GM10266 (cell line): ENCODE results near the gene PYCARD.

Source experiments
- DNase-seq: peaks from one replicate; pipeline ENCODE4 v3.0.0; 2012; ENCODE audit errors: extremely low spot score
- TF ChIP-seq, protein P1 (sequence below): IDR thresholded peaks from 2 replicates; pipeline ENCODE4 v1.5.1; 2012; ENCODE audit warnings: mild to moderate bottlenecking, low read depth; ENCODE audit not compliant: control insufficient read depth, insufficient read depth; ENCODE audit errors: missing control alignments

The PYCARD gene

DNA sequence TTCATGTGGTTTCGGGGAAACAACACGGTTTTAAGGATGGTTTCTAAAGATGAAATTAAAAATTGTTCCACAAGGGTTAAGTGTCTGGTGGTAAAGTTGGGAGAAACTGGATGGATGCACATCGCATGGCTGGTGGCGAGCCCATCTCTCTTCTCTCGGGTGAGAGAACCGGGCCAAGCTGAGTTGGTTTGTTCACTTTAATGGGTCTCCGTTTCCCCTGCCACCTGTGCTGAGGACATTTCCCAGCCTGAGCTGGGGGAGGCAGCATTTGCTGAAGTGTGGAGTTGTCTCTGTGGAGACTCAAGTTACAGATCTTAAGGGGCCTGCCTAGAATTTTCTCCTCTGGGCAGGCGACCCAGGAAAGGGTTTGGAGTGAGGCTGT is 14.8 kb downstream of the PYCARD start:
- TF ChIP-seq, protein P1, sequence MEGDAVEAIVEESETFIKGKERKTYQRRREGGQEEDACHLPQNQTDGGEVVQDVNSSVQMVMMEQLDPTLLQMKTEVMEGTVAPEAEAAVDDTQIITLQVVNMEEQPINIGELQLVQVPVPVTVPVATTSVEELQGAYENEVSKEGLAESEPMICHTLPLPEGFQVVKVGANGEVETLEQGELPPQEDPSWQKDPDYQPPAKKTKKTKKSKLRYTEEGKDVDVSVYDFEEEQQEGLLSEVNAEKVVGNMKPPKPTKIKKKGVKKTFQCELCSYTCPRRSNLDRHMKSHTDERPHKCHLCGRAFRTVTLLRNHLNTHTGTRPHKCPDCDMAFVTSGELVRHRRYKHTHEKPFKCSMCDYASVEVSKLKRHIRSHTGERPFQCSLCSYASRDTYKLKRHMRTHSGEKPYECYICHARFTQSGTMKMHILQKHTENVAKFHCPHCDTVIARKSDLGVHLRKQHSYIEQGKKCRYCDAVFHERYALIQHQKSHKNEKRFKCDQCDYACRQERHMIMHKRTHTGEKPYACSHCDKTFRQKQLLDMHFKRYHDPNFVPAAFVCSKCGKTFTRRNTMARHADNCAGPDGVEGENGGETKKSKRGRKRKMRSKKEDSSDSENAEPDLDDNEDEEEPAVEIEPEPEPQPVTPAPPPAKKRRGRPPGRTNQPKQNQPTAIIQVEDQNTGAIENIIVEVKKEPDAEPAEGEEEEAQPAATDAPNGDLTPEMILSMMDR = no peak
- no peak for DNase-seq

DNA sequence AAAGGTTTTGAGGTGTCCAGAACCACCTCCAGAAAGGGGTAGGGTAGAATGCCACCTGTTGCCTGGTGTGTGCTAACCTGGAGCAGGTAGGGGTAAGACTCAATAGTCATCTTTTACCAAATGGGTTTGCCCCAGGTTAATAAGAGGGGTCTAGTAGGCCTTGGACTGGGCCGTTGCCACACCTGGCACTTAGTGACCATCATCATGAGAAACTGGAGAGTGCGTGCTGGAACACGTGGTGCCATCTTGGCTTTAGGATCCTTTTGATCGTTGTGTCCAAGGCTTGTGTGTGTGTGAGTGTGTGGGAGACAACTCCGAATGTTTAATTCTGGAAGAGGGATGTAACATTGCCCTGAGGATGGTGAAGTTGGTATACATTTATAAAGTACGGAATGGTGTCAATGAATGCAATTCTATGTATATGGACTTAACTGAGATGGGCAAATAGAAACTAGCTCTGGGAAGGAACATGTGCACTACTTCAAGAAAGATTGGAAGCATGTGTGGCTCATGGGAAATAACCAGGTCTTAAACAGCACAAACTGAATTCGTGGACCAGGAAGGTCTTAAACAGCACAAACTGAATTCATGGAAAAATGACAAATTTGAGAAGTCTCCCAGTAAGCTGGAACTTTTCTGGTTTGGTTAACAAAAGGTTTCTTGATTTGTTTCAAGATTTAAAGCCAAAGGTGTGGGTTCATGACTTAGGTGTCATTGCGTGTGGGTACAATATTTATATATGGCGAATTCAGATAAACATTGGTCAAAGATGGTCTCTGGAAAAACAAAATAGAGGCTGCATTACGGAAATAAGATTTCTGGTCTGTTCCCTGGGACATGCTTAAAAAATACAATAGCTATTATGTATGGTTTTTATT is 15.4 kb downstream of the PYCARD start:
- no peak for DNase-seq
- TF ChIP-seq, protein P1 = no peak

DNA sequence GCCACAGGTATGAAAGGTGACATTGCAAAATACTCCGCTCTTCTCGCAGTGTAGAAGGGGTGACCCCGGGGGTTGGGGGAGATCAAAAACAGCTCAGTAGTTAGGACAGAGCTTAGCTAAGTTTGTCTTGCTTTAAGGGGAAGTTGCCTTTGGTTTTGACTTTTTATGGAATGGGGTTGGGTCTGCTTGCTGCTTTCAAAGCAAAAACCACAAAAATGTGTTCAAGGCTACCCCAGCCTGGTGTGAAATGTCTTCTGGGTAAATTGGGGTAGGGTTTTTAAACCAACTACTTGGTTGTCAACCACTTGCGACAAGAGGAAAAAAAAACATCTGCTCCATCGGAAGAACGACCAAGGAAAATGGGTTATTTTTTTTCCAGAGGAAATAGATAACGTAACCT is 16.4 kb downstream of the PYCARD start:
- no peak for DNase-seq
- TF ChIP-seq, protein P1 = no peak

DNA sequence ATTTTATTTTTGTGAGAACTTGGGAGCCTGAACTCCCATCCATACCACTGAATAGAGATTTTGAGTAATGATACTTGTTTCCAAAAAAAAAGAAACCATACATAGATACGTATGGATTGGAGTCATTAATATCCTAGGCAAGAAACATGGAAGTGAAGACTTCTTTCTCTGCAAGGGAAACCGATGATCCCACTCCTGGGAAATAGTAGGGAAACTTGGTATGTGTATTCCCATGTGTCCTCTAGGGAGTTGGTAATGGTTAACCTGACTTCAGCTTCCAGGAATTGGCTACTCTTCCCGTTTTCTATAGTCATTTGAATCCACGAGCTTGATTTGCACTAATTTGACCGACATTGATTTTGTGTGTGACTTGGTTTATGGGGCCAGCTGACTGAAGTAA is 17.2 kb downstream of the PYCARD start:
- TF ChIP-seq, protein P1 = no peak
- no peak for DNase-seq

DNA sequence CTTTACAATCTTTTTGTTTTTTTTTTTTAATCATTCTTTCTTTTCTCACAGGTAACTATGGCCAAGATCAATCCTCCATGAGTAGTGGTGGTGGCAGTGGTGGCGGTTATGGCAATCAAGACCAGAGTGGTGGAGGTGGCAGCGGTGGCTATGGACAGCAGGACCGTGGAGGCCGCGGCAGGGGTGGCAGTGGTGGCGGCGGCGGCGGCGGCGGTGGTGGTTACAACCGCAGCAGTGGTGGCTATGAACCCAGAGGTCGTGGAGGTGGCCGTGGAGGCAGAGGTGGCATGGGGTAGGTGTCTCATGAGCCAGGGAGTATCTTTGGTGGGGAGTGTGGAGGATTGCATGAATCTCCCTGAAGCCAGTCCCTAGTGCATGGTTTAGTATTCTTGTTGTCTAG is 17.7 kb downstream of the PYCARD start:
- TF ChIP-seq, protein P1 = no peak
- DNase-seq = no peak

DNA sequence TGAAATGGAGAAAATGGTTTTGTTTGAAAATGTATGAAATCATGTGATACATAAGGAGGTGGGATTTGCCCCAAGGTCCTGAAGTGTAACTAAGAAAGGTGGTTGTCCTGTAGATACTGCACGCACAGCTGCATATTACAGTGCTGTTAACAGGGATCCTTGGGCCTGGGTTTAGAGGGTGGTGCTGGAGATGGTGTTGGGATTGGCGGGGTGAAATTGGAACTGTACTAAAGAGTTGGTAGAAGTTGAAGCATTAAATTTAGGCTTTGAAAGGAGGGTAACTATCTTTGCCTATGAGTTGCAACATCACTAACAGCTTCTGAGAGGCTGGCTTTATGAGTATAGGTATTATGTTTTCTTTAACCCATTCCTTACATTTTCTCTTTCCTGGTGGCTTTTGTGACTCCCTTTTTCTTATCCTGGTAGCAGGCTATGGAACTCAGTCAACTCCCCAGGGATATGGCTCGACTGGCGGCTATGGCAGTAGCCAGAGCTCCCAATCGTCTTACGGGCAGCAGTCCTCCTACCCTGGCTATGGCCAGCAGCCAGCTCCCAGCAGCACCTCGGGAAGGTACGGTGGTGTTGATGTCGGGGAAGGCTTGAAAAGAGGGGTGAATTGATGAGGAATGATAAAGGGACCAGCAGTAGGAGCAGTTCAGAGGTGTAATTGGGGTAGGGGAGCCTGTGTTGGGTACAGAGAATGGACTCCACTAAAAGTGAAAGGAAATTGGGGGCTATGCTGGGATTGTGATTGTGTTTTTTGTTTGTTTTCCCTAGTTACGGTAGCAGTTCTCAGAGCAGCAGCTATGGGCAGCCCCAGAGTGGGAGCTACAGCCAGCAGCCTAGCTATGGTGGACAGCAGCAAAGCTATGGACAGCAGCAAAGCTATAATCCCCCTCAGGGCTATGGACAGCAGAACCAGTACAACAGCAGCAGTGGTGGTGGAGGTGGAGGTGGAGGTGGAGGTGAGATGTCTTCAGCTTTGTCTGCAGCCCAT is 18.8 kb downstream of the PYCARD start:
- DNase-seq = no peak
- TF ChIP-seq, protein P1 = no peak

DNA sequence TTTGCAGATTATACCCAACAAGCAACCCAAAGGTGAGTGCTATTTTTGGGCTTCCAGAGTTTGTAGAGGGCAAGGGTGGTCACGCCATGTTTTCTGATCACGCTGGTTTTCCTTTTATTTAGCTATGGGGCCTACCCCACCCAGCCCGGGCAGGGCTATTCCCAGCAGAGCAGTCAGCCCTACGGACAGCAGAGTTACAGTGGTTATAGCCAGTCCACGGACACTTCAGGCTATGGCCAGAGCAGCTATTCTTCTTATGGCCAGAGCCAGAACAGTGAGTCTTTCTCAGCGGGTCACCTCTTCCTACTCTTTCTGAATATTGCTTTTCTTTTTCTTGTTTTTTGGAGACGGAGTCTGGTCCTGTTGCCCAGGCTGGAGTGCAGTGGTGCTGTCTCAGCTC is 20.2 kb downstream of the PYCARD start:
- DNase-seq = no peak

More for the DNA sequence above, 20.2 kb downstream of the PYCARD start:
- TF ChIP-seq, protein P1 = no peak
